Stimulated activated CD4-positive, alpha-beta T cell treated with anti-CD3 and anti-CD28 coated beads, Interleukin-2, amount 100 ng/mL, for 4 hours (primary cell): ENCODE data around the gene GAS6.
"Not testable (repeated sequence)": the region's sequence is repeated elsewhere in the genome, so short reads cannot be mapped to it uniquely, and the experiment has no call there.

ENCODE experiments used
- DNase-seq: peaks from one replicate; pipeline ENCODE4 v3.0.0-alpha.2; 2020; ENCODE audit warnings: low read depth

Gene GAS6

DNA sequence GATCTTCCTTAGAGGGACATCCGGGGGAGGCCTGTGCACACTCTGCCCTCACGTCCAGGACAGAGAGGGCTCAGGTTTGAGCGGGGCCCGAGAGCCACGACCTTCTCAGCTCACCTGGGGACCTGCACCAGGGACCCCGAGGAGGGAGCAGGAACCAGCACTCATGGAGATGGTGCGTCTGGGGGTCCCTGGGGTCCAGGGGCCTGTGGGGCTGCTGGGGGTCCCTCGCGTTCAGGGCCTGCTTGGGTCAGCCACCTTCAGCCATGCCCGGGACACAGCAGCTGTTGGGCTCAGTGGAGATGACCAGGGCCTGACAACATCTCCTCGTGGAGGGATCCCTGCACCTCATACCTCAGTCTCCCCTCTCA, 57.8 kb downstream of the GAS6 start:
- no peak for DNase-seq

DNA sequence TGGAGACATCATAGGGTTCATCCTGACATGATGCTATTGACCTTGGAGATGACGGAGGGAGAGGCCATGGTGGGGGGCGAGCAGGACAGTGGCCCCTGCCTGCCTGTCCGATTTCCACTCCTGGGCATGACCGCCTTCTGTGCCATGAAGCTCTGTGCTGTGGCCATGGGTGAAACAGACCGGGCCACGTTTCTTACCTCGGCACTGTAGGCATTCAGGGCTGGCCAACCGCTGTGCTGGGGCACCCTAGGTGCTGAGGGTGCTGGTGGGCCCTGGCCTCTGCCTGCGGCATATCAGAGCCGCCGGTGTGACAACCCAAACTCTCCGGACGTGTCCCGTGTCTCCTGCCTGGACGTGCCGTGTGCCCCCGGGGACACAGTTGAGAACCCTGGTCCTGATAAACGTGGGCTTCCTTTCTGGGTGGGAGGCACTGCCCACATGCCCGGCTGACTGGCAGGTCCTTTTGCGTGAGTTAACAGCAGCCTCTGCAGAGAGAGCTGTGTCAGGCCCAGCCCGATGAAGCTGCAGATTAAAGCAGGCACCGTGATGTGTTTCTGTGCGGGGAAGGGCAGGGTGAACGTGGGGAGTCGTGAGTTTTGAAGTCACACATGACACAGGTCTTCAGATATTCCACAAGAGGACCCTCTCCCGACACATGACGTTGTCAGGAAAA, 58.3 kb downstream of the GAS6 start:
- DNase-seq: no peak

DNA sequence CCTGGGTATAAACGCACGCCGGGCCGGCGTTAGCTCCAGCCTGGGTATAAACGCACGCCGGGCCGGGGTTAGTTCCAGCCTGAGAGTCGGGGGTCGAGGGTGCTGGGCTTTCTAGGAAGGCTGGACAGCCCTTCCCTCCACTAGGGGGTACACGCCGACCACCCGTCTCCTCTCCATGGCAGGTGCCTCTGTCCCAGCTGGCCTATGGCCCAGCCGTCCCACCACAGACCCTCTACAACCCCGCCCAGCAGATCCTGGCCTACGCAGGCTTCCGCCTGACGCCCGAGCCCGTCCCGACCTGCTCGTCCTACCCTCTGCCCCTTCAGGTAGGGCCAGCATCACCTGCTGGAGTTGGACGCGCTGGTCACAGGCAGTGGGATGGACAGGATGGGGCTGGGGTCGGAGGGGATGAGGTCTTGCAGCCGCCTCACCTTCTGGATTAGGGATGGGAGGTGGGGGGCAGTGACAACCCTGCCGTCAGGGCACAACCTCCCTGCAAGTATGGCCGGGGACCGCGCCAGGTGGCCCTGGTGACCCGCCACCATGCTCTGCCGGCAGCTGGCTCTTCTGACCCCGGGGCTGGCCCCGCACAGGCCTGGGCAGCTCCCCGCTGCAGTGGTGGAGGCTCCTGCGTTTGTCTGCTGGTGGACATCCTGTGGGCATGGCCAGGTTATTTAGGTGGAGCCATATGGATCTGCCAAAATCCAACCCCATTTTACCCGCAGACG, 59.0 kb downstream of the GAS6 start:
- DNase-seq: no peak

DNA sequence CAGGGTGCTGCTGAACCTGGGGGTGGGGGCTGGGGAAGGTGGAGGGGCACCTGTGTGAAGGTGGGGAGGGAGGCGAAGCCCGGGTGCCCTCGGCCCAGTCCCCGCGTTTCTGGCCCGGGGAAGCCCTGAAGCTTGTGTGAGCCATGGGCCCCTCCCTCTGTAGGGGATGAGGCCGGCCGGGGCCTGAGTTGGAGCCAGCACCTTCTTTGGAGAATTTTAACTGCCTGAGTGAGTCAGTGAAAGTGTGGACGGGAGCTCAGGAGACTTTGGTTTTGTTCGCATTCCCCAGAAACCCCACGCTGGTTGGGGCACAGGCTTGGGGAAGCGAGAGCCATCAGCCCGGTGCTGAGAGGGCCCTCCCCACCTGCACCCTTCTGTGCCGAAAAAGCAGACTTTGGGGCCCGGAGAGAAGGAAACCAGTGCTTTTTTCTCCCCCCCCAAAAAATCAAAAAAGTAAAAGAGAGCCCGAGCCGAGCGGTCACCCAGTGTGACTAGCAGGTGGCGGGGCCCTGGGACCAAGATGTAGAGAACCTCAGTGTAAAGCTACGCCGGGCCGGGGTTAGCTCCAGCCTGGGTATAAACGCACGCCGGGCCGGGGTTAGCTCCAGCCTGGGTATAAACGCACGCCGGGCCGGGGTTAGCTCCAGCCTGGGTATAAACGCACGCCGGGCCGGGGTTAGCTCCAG, 59.7 kb downstream of the GAS6 start:
- no peak for DNase-seq

DNA sequence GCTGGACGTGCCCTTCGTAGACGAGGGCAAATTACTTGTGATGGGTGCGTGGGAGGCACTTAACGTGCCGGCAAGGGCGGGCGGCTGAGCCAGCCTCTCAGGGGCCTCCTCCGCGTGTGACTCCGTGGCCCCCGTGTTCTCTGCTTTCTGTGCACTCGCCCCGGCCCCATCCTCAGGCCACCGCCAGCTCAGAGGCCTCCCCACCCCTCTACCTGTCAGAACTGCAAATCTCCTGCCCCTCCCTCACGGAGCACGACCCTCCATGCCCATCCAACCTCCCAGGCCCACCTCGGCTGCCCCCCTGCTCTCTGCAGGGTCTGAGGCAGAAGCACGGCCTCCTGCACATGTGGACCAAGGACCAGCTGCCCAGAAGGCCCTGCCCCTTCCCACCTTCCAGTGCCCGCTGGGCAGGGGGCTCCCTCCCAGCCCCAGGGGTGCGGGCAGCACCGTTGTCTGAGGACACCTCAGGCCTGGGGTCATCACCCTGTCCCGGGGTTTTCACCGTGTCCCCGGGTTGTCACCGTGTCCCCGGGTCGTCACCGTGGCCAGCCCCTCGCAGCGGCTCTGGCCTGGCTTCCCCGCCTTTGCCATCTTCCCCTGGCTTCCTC, 60.4 kb downstream of the GAS6 start:
- no peak for DNase-seq

DNA sequence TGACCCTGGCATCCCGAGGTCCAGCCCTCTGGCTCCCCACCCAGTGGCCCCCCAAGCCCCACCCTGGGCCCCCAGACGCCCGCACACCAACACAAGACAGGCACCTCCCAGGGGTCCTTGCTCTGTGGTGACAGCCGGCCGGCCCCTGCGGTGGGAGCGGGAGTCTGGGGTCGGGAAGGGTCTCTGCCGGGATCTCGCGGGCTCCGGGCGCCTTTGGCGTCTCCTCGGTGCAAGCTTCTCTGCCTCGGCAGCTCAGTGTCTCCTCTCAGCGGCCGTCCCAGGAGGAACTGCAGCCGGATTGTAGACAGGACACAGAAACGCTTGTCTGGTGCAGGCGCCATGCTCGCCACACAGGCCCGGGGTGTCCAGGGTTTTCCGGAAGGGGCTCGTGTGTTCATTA, 61.1 kb downstream of the GAS6 start:
- DNase-seq: no peak

DNA sequence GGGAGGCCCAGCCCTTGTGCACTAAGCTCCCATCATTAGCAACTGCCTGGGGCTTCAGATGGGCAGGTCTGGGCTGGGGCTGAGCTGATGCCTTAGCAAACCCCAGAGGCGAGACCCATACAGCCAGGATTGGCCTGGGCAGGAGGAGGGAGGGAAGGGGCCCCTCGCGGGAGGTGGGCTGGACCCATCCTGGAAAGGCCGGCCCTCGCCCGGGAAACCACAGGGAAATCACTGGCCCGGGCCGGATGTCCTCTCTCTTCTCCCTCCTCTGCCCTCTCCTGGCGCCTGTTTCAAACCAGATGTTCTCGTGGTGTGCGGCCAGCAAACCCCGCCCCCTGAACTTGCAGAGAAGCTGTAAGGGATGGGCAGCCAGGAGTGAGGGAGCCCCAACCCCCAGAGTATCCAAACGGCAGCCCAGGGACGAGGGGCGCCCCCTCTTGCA, 61.8 kb downstream of the GAS6 start:
- no peak for DNase-seq

DNA sequence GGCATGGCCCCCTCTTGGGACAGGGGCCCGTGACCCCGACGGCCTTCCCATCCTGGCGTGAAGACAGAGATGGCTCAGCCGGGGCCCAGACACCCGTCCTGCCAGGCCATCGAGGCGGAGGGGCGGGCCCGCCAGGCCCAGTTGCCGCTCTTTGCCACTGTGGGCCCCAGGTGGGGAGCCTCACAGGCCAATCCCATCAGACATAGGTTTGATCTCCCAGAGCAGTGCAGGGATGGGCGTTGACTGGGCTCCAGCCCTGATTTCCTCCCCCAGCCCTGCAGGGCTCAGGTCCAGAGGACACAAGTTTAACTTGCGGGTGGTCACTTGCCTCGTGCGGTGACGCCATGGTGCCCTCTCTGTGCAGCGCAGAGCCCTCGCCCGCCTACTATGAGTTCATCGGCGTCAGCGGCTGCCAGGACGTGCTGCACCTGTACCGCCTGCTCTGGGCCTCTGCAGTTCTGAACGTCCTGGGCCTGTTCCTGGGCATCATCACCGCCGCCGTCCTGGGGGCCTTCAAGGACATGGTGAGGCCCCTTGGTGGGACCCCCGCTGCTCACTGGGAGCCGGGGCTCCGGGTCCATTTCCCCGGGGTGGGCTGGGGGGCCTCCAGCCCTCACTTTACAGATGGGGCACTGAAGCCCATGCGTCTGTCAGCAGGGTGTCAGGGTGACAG, 62.5 kb downstream of the GAS6 start:
- DNase-seq: no peak

DNA sequence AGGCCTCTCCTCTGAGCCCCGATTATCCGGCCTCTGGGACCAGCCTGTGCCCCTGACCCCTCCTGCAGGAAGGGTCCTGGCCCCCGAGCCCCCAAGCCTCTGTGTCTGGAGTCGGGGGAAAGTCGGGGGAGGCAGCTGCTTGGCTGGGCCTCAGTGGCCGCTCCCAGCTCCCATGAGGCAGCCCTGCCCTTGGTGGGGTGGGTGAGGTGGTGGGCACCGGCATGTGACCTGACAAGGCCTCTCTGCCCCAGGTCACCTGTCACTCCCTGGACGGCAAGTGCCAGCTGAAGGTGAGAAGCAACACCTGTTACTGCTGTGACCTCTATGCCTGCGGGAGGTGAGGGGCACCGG, 63.3 kb downstream of the GAS6 start:
- DNase-seq: no peak

DNA sequence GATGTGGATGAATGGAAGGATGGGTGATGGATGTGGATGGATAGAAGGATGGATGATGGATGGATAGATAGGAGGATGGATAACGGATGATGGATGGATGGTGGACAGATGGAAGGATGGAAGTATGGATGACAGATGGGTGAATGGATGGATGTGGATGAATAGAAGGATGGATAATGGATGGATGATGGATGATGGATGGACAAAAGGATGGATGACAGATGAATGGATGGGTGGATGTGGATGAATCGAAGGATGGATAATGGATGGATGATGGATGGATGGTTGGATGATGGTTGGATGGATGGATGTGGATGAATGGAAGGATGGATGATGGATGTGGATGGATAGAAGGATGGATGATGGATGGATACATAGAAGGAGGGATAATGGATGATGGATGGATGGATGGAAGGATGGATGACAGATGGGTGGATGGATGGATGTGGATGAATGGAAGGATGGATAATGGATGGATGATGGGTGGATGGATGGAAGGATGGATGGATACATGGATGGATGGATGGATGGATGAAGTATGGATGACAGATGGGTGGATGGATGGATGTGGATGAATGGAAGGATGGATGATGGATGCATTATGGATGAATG, 65.6 kb downstream of the GAS6 start:
- DNase-seq: no peak

DNA sequence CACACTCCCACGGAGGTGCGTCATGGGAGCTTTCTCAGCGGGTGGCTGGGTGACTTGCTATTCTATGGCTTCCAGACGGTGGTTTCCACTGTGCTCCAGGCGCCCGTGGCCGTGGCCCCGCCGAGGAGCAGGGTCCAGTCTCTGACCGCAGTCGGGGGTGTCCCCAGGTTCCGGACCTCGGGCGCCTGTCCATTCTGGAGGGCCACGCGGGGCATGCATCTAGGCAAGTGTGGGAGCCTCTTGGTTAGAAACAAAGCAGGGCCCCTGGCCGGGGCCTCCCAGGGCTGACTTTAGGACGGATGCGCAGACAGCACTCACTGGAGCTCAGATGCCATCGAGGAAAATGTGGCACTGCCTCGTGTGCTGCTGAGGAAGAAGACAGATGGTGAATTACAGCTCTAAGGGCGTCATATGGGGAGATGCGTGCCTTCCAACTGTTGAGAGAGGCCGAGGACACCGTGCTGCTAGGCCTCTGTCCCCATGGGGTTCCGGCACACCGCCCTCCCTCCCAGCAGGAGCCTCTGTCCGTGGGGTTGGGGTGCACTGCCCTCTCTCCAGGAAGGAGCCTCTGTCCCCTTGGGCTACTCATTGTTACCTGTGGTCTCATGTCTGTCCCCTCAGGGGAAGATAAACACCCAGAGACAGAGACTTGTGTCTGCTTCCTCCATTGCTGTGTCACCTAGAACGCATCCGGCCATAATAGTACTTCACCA, 66.8 kb downstream of the GAS6 start:
- DNase-seq: no peak

DNA sequence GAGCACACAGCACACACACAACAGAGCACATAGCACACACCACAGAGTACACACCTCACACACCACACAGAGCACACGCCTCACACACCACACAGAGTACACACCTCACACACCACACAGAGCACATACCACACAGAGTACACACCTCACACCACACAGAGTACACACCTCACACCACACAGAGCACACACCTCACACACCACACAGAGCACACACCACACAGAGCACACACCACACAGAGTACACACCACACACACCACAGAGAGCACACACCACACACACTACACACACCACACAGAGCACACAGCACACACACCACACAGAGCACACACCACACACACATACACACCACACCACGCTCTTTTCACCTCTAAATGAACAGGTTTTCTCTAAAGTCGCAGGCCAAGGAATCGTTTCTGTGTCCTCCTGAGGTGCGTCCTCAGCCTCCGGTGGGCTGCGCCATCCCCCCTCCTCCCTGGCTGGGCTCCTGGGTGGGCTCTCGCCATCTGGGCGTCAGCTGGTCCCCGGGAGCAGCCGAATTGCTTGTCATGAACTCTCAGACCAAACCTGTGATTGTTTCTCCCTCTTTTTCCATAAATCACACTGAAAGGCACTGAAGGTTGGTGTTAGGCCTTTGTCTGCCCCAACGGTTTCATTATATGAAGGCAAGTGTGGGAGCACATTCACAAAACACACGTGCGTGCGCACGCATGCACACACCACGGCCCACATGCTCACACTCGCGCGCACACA, 67.5 kb downstream of the GAS6 start:
- no peak for DNase-seq

DNA sequence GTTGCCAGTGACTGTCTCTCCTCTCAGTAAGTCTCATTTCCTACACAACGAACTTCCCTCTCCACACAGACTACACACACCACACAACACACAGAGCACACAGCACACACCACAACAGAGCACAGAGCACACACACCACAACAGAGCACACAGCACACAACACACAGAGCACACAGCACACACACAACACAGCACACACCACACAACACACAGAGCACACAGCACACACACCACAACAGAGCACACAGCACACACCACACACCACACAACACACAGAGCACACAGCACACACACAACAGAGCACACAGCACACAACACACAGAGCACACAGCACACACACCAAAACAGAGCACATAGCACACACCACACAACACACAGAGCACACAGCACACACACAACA, 68.5 kb downstream of the GAS6 start:
- DNase-seq: not testable (repeated sequence)

DNA sequence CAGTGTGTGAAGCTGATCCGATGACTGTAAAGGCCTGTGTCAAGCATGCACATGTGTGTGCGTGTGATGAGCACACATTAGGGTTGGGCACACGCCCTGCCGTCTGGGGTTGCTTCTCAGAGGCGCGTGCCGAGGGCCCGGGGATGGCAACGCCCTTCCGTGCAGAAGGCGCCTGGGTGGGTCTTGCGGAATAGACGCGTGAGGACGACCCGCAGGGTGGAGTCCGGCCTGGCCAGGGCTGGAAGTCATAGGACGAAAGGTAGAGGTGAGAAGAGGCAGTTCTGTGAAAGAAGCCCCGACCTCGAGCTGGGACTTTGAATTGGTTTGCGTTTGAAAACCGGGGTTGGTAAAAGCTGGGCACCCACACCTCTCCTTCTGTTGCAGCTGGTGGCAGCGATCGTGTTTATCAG, 69.1 kb downstream of the GAS6 start:
- no peak for DNase-seq

DNA sequence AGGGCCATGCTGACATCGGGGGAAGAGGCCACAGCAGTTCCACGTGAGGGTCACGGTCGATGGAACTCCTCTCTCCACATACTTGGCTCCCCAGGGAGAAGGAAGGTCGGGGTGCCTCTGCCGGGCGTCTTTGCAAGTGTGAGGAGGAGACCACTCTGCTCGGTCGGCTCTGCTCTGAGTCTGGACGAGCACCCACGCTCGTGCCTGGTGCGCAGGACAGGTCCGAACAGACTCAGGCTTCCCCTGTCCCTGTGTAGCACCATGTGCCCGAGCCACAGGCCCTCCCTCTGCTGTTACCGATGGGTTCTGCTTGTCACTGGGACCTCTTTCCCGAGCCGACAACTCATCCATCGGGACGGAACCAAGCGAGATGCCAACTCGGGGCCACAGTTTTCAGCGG, 69.8 kb downstream of the GAS6 start:
- no peak for DNase-seq

DNA sequence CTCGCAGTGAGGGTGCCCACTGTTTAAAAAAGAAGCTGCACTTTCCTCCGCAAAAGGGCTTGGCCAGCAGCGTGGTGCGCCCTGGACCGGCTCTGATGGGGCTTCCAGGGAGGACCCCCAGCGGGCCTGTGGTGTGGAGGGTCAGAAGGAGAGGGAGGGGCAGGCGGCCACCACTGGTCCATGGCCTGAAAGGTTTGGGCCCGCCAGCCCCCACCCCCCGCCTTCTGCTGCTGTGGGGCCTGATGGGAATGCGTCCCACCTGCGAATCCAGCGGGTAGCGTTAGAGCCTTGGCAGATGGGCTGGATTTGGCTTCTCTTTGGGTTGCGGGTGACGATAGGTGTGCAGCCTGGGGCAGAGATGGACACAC, 70.2 kb downstream of the GAS6 start:
- no peak for DNase-seq

DNA sequence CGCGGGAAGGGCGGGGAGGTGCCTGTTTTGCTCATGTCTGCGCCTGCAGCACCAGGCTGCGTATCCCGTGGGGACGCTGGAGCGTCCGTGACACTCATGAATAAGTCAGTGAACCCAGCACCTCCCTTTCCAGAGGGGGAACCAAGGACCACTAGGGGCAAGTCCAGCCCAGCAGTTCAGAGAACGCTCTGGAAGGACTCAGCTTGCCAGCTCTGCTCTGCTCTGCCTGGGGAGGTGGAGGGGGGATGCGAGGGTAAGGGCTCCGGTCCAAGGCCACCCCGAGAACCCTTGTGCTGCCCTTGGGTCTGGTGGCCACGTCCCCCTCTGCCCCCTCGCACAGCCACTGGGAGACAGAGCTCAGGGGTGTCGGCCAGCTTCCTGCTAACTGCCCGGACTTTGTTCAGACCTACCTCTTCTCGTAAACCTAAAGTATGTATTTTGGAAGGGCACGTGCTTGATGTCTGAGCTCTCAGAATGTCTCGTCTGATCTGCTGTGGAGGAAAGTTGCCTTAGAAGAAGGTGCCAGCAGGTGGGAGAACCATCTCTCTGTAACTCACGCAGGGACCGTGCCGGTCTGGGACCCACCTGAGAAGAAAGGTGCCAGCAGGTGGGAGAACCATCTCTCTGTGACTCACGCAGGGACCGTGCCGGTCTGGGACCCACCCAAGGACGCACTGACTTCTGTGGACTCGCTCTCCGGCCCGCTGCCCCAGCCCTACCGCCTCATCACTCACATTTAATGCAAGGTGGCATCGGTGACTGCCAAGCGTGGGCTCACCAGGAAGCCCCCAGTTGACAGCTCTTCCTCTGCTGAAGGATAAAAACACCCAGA, 70.8 kb downstream of the GAS6 start:
- no peak for DNase-seq

DNA sequence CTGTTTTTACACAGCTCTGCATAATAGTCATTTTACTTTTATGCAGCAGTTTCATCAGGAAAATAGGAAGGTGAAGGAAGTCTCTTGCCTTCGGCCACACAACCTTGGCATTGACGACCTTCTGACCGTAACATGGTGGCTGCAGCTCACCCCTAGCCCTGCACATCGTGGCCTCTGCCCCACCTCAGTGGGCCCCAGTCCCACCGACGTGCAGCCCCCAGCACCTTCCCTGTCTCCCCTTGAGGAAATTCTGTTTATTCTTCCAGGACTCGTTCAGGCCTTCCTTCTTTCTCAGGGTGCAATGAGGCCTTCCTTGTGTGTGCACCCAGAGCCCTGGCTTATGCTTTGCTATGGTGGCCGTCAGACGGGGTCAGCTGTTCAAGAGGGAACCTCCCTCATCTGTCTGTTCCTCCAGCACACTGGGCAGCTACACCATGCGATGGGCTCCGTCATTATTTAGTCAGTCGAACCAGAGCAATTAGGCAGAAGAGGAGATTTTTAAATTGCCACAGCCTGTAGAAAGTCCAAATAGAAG, 71.6 kb downstream of the GAS6 start:
- DNase-seq: no peak

DNA sequence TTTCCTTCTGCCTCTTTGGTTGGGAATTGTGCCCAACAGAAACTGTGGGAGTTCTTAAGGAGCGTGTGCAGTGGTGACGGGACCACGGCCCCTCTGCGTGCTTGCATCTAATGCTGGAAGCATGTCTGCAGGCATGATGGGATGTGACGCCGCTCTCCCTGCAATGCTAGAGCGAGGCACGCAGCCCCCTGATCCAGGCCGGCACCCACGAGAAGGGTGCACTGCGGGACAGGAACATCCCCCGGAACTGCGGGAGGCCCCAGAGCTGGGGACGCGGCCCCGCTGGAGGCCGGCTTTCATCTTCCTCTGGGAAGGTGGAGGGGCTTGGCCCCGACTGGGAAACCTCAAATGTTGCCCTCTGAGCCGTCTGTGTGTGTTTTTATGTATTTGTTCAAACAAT, 72.1 kb downstream of the GAS6 start:
- no peak for DNase-seq

DNA sequence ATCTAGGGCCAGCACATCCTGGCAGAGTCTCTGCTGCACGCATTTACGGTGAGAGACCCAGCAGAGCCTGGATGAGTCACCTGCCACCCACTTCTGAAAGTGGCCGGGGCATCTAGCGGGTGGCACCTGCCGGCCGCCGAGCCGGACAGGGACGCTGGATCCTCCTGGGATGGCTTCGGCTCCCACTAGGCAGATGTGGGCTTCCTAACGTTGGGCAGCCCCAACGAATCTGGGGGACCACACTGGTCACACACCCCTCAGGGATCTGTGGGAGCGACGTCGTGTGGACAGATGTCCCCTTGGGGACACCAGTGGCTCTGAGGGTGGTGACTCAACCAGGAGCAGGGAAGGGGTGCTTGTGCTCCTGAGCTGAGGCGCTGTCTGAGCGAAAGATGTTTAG, 72.7 kb downstream of the GAS6 start:
- no peak for DNase-seq
